Globus pallidus (tissue), 1 donor: ENCODE results near the gene IPO9.
"Not testable (repeated sequence)": the region's sequence is repeated elsewhere in the genome, so short reads cannot be mapped to it uniquely, and the experiment has no call there.

Experiments used
- DNase-seq: peaks from one replicate; pipeline ENCODE4 v3.0.0-alpha.2; 2015; ENCODE audit warnings: low spot score

Gene IPO9

DNA sequence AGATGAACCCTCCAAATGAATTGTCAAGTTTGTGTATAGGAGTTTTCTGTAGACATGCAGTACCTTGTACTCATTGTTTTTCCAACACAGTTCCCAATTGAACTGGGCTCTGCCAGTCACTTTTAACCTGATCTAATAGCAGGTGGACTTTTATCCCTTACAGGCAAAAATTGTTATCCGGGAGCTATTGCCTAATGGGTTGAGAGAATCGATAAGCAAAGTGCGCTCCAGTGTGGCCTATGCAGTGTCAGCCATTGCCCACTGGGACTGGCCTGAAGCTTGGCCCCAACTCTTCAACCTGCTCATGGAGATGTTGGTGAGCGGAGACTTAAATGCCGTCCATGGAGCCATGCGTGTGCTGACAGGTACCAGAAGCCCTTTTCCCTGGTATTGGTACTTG lies 19.3 kb downstream of the IPO9 start:
- DNase-seq: no peak

DNA sequence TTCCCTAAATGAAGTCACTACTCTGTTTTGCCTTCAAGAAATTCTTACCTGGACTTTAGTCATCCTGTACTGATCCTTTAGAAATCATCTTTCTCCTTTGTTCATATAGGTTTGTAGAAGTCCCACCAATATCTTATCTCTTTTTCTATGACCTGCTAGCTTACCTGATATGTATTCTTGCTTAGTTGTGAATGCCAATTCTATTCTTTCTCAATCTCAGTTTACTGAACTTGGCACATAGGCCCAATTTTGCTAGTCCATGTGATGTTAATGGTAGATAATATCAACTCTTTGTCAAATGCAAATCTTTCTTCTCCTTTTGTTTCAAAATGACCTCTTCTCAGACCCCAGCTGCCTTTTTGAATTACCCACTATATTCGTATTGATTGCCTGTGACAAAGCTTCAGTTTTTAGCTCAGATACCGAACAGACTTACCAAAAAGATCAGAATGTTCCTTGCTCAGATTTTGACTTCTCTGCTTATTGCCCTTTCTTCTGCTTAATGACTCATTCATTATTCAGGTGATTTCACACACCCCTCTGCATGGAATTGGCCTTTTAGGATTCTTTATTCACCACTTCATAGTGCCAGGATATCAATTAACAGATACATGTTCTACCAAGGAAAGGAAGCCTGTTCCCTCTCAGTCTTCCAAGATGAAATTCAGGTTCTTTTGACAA lies 20.6 kb downstream of the IPO9 start:
- DNase-seq: no peak

DNA sequence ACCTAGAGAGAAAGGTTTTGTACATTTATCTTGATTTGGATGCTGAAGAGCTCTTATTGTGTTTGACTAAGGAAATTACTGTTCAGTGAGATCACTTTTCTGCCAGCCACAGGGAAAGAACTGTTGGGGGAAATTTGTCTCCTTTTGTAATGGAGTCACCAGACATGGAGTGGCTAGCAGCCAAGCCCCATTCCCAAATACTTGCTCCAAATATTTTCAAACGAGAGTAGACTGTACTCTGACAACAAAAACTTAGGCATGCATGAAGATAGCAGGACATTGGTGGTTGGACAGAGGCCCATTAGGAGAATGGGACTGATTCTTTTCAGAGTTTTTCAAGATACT lies 21.1 kb downstream of the IPO9 start:
- DNase-seq: no peak

DNA sequence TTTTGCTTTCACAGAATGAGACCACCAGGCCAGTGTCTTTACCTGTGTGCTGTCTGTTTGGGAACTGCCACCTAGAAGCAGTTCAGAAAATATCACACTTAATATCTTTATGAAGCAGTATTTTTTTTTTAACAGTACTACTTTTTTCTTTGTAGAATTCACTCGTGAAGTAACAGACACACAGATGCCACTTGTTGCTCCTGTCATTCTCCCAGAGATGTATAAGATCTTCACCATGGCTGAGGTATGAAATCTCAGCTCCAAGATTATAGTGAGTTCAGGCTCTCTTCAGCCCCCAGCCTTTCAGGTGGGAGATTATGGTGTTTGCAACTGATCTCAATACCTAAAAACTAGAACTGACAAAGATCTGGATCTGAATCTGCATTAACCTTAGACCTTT lies 23.0 kb downstream of the IPO9 start:
- DNase-seq: no peak

DNA sequence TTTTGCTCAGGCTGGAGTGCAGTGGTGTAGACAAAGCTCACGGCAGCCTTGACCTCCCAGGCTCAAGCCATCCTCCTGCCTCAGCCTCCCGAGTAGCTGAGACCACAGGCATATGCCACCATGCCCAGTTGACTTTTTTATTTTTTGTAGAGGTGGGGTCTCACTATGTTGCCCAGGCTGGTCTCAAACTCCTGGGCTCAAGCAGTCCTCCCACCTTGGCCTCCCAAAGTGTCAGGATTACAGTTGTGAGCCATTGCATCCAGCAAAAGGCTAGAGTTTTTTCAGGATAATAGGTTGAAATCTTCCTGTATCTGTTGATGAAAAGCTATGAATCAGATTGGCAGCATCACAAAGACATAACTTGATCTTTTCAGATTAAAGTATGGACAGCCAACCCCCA lies 27.8 kb downstream of the IPO9 start:
- DNase-seq: not testable (repeated sequence)

DNA sequence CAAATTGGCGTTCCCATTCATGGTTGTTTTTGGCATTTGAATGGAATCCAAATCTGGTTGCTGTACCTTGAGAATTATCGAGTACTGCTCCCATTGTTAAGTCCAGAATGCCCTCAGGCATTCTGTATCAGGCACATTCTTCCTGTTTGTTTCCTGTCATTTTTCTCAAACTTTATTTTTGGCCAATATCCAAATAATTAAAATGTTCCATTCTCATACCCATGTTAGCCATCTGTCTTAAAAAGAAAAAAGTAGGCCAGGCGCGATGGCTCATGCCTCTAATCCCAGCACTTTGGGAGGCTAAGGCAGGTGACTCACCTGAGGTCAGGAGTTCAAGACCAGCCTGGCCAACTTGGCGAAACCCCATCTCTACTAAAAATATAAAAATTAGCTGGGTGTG lies 30.5 kb downstream of the IPO9 start:
- no peak for DNase-seq

DNA sequence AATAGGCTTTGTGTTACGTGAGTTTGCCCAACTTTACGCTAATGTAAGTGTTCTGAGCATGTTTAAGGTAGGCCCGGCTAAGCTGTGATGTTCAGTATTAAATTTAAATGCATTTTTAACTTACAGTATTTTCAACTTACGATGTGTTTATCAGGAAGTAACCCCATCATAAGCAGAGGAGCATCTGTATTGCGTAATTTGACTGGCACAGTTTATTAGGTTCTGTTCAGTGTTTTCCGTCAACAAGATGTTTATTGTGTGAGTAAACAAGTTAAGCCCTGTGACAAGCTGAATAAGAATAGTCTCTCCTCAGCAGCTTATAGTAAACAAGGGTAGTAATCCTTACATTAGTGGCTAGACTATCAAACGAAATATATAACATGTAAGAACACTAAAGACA lies 32.5 kb downstream of the IPO9 start:
- no peak for DNase-seq

DNA sequence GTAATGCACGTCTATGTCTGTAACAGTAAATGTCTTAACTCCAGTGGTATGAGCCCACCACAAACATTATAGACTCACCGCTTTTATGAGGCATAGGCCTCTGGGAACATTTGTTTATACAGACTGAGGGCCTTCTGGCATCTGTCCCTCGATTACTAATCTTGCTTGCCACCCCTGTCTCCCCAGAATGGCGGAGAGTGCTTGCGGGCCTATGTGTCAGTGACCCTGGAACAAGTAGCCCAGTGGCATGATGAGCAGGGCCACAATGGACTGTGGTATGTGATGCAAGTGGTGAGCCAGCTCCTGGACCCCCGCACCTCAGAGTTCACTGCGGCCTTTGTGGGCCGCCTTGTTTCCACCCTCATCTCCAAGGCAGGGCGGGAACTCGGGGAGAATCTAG lies 41.4 kb downstream of the IPO9 start:
- no peak for DNase-seq

DNA sequence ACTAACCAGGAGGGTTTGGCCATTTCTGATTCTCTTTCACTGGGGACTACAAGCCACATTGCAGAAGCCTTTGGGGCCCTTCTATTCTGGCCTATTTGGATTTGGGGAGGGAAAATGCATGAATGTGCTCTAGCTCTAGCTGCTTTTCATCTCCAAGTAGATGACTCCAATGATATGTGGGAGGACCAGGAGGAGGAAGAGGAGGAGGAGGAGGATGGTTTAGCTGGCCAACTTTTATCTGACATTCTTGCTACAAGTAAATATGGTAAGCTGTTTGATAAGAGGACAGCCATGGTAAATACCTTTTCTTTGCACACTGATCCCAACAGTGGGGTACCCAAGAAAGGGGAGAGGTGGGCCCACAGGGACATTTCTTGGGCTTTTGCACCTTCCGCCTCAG lies 45.7 kb downstream of the IPO9 start:
- no peak for DNase-seq

DNA sequence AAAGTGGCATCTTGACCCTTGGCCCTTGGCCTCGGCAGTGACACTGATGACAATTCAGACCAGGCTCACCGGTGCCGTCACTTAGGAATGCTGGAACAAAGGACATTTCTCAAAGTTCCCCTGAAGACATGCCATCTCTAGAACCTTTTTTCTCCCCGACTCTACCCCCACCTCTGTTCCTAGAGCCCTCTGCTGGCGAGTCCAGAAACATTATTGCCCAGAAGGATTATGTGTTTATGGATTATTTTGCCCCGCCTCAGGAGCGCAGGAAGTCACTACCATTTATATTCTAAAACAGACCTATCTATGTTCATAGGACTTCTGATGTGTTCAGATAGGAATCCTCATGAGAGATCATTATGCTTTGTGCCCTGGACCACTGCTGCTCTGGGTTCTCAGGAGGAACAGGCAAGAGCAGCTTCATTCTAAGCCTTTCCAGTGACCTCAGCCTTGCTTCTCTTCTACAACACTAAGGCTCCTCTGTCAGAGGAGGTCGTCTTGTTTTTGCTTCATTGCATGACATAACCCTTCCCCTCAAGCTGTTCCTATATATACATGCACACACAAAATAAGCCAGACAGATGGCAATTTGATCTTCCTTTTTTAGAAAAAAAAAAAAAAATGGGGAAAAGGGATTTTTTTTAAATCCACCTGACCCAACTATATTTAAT lies 47.3 kb downstream of the IPO9 start:
- DNase-seq: no peak

DNA sequence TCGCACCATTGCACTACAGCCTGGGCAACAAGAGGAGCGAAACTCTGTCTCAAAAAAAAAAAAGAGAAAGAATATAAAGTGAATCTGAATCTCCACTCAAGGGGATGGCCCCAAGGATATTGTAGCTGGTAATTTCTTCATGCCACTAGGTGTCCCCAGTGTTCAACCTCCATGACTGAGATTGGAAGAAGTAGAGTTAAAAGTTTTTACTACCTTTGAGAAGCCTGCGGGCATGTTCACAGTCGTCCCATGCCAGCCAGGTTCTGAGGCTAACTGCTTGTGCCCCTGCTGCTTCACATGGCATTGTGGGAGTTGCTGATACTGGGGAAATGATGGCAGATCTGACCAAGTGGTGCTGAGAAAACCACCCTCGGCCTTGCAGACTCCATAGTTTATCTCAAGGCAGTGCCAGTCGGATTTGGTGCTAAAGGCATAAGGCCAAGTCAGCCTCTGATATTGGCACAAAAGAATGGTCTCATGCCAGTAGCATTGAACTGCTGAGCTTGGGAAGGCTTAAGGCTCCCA lies 49.0 kb downstream of the IPO9 start:
- DNase-seq: peak; percentile 70

DNA sequence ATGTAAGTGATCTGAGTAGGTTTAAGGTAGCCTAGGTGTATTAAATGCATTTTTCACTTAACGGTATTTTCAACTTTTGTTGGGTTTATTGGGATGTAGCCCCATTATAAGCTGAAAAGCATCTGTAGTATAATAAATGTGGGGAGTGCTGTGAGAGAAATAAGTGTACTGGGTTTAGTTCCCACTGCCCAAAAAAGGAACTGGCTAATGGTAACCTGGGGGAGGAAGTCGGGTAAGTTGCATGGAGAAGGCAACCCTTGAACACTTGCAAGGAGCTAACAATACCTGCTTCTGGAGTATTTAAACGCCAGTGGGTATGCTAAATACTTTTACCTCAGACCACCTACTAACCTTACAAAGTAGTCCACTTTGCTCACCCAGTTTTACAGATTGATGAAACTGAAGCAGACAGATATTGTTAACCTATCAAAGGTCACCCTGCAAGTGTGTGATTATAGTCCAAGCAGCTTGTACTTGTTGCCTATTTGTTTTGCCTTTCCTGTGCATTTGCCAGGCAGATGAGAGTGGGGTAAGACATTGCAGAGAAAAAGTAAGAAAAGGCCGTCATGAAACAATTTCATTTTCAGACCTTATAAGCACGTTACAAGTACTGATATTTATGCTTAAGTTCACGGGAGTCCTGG lies 52.1 kb downstream of the IPO9 start:
- no peak for DNase-seq

DNA sequence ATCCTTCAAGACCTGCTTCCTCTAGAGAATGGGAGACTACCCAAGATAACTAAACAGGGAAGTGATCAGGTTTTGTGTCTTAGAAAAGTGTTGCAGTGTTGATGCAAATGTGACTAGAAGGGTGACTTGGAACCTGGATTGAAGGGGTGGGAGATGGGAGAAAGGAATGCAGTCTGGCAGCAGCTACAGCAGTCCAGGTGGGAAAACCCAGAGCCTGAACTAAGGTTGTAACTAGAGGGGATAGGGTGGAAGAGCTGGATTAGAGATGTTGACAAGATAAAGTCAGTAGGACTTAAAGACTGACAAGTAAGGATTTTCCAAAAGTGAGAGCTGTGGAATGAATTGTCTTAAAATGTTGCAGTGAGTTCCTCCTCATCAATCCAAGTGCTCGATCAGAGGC lies 52.7 kb downstream of the IPO9 start:
- DNase-seq: no peak

DNA sequence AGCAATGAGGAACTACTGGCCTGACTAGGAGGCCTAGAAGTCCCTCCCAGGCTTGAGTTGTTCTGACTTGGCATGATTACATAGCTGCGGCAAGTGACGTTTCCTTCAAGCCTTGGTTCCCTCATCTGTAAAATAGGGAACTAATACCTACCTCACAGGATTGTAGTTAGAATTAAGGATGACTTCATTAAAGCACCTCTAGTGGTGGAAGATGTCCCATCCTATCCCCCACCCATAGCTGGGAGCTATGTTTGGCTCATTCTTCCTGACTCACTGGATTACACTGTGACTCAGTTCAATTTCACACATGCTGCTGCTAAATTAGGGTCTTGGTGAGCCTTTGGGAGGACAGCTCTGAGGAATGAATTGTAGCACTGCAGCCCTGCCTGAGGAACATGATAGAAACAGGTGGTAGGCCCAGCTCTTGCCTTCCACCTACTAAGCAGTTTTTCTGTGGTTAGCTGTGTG lies 53.7 kb downstream of the IPO9 start:
- DNase-seq: no peak

DNA sequence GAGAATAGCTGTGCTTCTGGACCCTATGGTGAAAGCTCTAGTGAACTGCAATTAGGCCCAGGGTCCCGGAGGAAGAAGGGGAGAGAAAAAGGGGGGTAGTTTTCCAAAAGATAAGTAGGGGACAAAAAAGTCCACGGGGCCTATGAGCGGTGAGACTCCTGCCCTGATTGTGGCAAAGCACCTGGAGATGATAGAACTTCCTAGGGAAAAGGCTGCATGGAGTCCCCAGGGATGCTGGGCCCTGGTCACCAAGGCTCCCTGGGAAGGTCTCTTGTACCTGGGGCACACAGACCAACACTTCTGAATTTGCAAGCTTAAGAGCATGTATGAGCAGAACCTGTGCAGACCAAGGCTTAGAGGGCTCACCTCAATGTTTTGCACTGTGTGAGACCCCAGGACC lies 54.3 kb downstream of the IPO9 start:
- no peak for DNase-seq

DNA sequence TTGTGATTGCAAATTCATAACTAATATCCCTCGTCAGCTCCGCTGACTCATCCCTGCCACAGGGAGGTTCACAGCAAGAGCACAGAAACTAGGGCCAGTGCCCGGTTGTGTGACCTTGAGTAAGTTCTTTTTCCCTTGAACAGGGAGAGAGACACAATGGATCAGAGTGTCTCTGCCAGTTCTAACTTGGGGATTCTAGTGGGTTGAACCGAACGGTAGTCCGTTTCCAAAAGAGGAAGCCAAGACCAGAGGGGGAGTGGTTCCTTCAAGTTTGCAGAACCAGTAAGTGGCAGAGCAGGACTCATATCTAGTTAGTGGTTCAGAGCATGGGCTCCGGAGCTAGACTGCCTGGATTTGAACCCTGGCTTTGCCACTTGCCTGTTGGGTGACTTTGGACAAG lies 54.8 kb downstream of the IPO9 start:
- DNase-seq: no peak

DNA sequence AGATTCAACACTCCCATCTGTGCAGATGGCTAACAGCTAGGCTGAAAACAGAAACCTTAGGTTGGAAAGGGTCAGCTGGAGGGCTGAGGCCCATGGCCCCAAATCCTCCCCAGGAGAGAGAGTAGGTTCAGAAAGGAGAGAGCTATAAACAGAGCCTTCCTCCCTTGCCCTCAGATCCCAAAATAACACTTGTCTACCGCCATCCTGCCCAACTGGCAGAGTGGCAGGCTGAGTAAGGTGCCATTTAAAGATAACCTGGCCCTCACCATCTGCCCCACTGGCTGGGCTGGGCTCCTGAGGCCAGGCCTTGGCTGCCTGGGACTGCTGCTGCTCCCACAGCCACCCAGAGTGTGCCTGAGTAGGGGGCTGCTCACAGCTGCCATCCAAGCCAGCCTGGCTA lies 55.5 kb downstream of the IPO9 start:
- DNase-seq: no peak

DNA sequence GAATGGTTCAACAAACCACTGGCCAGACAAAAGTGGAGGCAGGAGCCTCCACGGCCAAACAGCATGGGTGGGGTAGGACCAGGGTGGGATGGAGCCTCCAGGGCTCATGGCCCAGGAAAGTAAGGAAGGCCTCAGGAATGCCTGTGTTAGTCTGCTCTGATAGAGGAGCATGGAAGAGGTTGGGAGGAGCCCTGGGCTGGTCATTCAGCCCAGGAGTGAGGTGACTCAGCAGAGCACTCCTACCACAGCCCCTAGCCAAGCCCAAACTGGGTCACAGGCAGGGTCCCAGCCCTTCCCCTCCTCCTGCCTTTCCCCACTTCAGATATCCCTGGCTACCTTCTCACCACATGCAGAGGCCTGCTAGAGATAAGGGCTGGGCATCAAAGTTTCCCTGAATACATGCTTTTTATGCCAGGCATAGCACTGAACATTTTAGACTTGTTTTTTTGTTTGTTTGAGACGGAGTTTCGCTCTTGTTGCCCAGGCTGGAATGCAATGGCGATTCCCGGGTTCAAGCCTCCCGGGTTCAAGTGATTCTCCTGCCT lies 56.6 kb downstream of the IPO9 start:
- no peak for DNase-seq

DNA sequence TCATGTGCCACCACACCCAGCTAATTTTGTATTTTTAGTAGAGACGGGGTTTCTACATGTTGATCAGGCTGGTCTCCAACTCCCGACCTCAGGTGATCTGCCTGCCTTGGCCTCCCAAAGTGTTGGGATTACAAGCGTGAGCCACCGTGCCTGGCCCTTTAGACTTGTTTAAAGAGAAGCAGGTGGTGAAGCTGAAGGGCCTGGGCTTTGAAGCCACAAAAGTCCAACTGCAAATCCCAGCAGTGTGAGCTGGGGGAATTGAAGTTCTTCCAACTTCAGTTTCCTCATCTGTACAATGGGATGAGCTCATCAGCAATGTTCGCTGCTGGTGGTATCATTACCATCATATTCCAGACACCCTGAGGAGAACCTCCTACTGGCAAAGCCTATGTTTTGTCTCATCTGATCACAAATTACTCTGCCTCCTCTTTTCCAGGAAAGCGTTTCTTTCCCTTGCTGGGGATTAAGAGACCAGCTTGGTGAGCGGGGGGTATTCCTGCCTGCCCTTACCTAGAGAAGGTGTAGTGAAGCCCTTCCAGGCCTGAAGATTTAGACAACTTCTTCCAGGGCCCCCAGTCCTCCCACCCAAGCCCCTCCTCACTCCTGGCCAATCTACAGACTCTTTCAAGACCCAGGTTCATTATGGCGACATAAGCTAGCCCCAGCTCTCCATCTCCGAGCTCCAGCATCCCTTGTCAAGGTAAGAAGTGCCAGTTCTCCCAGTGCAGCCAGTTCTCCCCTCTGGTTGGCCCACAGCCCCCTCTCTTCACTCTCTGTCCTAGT lies 57.3 kb downstream of the IPO9 start:
- DNase-seq: no peak

DNA sequence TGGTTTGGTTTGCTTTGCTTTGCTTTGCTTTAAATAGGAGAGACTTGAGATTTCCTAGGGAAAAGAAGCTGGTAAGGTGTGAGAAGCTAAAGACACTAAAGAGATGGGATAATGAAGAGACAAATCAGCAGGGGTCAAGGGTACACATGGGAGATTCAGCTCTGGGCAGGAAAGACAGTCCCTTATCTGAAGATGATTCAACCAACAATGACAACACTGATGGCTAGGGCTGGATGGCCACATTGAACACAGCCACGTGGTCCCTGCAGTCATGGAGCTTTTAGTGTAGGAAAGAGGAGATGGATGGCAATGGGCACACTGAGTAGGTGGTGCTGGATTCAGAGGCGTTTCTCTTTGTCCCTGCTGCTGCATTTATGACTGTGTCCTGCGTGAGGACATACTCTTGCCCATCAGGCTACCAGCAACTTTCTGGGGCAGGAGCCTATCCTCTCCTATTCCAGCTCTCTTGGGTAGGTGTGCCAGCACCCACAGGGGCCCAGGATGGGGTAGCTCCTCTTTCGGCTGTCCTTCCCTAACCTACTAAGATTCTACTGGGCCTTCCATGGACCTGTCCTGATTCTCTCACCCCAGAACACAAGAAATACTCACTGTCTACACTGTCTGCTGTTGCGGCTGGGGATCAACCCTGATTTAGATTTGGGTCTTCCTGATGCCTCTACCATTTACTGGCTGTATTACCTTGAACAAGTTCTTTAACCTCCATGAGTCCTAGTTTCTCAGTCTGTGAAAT lies 58.3 kb downstream of the IPO9 start:
- peak; percentile 62 for DNase-seq

DNA sequence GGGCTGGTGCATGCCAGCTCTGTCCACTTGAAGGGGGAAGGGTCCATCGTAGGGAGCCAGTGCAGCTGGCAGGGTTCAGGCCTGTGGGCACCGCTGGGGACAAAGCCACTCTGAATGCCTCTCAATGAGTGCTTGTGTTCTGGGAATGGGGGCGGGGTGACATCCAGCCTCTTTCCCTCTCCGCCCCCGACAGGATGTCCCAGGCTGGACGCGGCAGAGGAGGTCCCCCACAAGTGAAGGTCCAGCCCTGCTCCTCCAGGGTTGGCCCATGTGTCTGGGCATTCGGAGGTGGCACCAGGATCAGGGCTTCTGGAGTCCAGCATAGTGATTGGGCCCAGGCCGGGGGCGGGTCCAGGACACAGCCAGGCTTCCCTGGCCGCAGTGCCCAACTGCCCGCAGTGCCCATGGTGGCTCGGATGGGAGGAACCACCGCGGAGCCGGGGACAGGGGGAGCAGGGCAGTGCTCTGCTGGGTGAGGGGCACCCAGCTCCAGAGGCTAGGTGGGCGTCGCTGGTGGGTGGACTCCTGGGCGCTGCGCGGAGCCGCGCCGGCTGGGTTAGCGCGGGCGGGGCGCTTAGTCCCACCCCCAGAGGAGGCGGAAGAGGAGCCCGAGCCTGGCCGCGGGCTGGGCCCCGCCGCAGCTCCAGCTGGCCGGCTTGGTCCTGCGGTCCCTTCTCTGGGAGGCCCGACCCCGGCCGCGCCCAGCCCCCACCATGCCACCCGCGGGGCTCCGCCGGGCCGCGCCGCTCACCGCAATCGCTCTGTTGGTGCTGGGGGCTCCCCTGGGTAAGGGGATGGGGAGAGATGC lies 59.5 kb downstream of the IPO9 start, which contains the start of gene SHISA4:
SHISA4 (plus strand) TSS at position 617 of the 808 bp plus-strand sequence; CDS start at position 714, 97 bp downstream.
- peak; percentile 99 for DNase-seq
